GM18526 (cell line): ENCODE measurements around the gene GAB3.

Experiments used
- POLR2A ChIP-seq: IDR thresholded peaks from 3 replicates; pipeline ENCODE4 v1.6.1; 2011; ENCODE audit not compliant: insufficient read length; ENCODE audit errors: extremely low read depth

Gene GAB3

GRCh38 chrX:154750301-154751202, at the start of gene GAB3:
Gene GAB3 (minus strand): TSS chrX:154751077. CDS start chrX:154751025, 52 bp downstream.
- TF ChIP-seq POLR2A: no peak

- TF ChIP-seq POLR2A: no peak
Measured at GRCh38 chrX:154799556-154800348, 48.9 kb upstream of the GAB3 start.

GRCh38 chrX:154797006-154797405, 46.1 kb upstream of the GAB3 start:
- TF ChIP-seq POLR2A: no peak

GRCh38 chrX:154795016-154795415, 44.1 kb upstream of the GAB3 start:
- TF ChIP-seq POLR2A: no peak

GRCh38 chrX:154793084-154793795, 42.4 kb upstream of the GAB3 start:
- TF ChIP-seq POLR2A: no peak

- no peak for TF ChIP-seq POLR2A
Measured at GRCh38 chrX:154791939-154792338, 41.1 kb upstream of the GAB3 start.

GRCh38 chrX:154791467-154791866, 40.6 kb upstream of the GAB3 start:
- no peak for TF ChIP-seq POLR2A

GRCh38 chrX:154785716-154786115, 34.8 kb upstream of the GAB3 start:
- TF ChIP-seq POLR2A: no peak

- TF ChIP-seq POLR2A: no peak
Measured at GRCh38 chrX:154784149-154784995, 33.5 kb upstream of the GAB3 start.

- no peak for TF ChIP-seq POLR2A
Measured at GRCh38 chrX:154780968-154781367, 30.1 kb upstream of the GAB3 start.

GRCh38 chrX:154779261-154779660, 28.4 kb upstream of the GAB3 start:
- no peak for TF ChIP-seq POLR2A

GRCh38 chrX:154776753-154777152, 25.9 kb upstream of the GAB3 start:
- TF ChIP-seq POLR2A: no peak

- TF ChIP-seq POLR2A: no peak
Measured at GRCh38 chrX:154775419-154776349, 24.8 kb upstream of the GAB3 start.
